Type B pancreatic cell (in vitro differentiated cells): Measurements from ENCODE around the gene AOPEP. TPM values are rescaled to one million over a fixed set of nuclear protein-coding genes. Genes with fewer than 3 reads are reported as not detected.

ENCODE experiments used
- DNase-seq: peaks from one replicate; pipeline ENCODE4 v3.0.0; 2021; ENCODE audit warnings: mixed read lengths; ENCODE audit not compliant: unreplicated experiment; ENCODE audit errors: extremely low spot score
- H3K27ac Mint-ChIP-seq: 2 replicates; pipeline ENCODE4 v1.8.0; 2021; ENCODE audit warnings: mild to moderate bottlenecking, mixed read lengths
- H3K27me3 Mint-ChIP-seq: 2 replicates; pipeline ENCODE4 v1.8.0; 2021; ENCODE audit warnings: mixed read lengths
- H3K36me3 Mint-ChIP-seq: 2 replicates; pipeline ENCODE4 v1.8.0; 2021; ENCODE audit warnings: mixed read lengths
- H3K4me1 Mint-ChIP-seq: one replicate; pipeline ENCODE4 v1.8.0; 2021; ENCODE audit warnings: mixed read lengths; ENCODE audit not compliant: unreplicated experiment
- H3K4me3 Mint-ChIP-seq: 2 replicates; pipeline ENCODE4 v1.8.0; 2021; ENCODE audit warnings: mild to moderate bottlenecking, mixed read lengths
- H3K9me3 Mint-ChIP-seq: 2 replicates; pipeline ENCODE4 v1.8.0; 2021; ENCODE audit warnings: mixed read lengths
- CTCF ChIP-seq: fragments of 200-600 bp; sonication (generic); conservative IDR thresholded peaks from 2 replicates; pipeline ENCODE4 v1.5.0; 2021; ENCODE audit warnings: antibody characterized with exemption, mild to moderate bottlenecking
- total RNA-seq: library from RNA; stranded (reverse); gene quantifications from 2 replicates; pipeline ENCODE4 v1.2.1, GENCODE V29; 2021; ENCODE audit warnings: low replicate concordance

Gene AOPEP
- total RNA-seq, 1 donor from 2014 or later = 89.3 TPM

- H3K9me3 Mint-ChIP-seq = no peaks in the 10 kb centered on the region
- H3K4me1 Mint-ChIP-seq = peaks cover 20% of the 10 kb centered on the region
- TF ChIP-seq CTCF = no peak
- H3K27ac Mint-ChIP-seq = no peak overlapping the region
- H3K4me3 Mint-ChIP-seq = no peak overlapping the region
- no peak for DNase-seq
- no peaks in the 10 kb centered on the region for H3K27me3 Mint-ChIP-seq
- H3K36me3 Mint-ChIP-seq = peaks cover 47% of the 10 kb centered on the region
Measured at GRCh38 chr9:94792511-94792910, 66.0 kb downstream of the AOPEP start.

GRCh38 chr9:94794476-94795167 lies 68.1 kb downstream of the AOPEP start:
- no peak for TF ChIP-seq CTCF
- H3K4me1 Mint-ChIP-seq = peaks cover 28% of the 10 kb centered on the region
- no peak overlapping the region for H3K4me3 Mint-ChIP-seq
- peaks cover 36% of the 10 kb centered on the region for H3K36me3 Mint-ChIP-seq
- no peaks in the 10 kb centered on the region for H3K9me3 Mint-ChIP-seq
- no peaks in the 10 kb centered on the region for H3K27me3 Mint-ChIP-seq
- H3K27ac Mint-ChIP-seq = no peak overlapping the region
- DNase-seq = no peak

GRCh38 chr9:94796687-94797086 lies 70.2 kb downstream of the AOPEP start:
- DNase-seq = no peak
- peak overlapping the region; percentile 8 for H3K4me3 Mint-ChIP-seq
- H3K27ac Mint-ChIP-seq = peak overlapping the region; percentile 27

GRCh38 chr9:94798201-94798600 lies 71.7 kb downstream of the AOPEP start:
- no peak for TF ChIP-seq CTCF
- H3K9me3 Mint-ChIP-seq = no peaks in the 10 kb centered on the region
- H3K4me3 Mint-ChIP-seq = no peak overlapping the region
- peak overlapping the region; percentile 73 for H3K27ac Mint-ChIP-seq
- DNase-seq = no peak
- H3K36me3 Mint-ChIP-seq = peaks cover 40% of the 10 kb centered on the region
- no peaks in the 10 kb centered on the region for H3K27me3 Mint-ChIP-seq
- peaks cover 50% of the 10 kb centered on the region for H3K4me1 Mint-ChIP-seq

More at GRCh38 chr9:94796687-94797086, 70.2 kb downstream of the AOPEP start:
- Mint-ChIP-seq H3K36me3 (peaks cover 45% of the 10 kb centered on the region), H3K4me1 (peaks cover 48% of the 10 kb centered on the region), H3K9me3 (no peaks in the 10 kb centered on the region), H3K27me3 (no peaks in the 10 kb centered on the region)
- peak; percentile 35 for TF ChIP-seq CTCF

- no peak for TF ChIP-seq CTCF
- Mint-ChIP-seq H3K4me1 (peaks cover 52% of the 10 kb centered on the region), H3K9me3 (no peaks in the 10 kb centered on the region), H3K4me3 (no peak overlapping the region), H3K27ac (no peak overlapping the region), H3K36me3 (peaks cover 40% of the 10 kb centered on the region), H3K27me3 (no peaks in the 10 kb centered on the region)
- DNase-seq = no peak
Measured at GRCh38 chr9:94798708-94799107, 72.2 kb downstream of the AOPEP start.
